Fibroblast of lung (primary cell): ENCODE measurements around the gene NBEA.

Experiments
- EZH2 ChIP-seq: IDR thresholded peaks from 2 replicates; pipeline ENCODE4 v1.5.1; 2012; ENCODE audit warnings: low read length, control low read depth, mild to moderate bottlenecking; ENCODE audit errors: missing control alignments
- TF ChIP-seq, protein P1 (sequence below), 2 donors: IDR thresholded peaks in 1 of 2; conservative IDR thresholded peaks in 1 of 2; 1 replicate in 1 of 2; 2 replicates in 1 of 2; pipeline ENCODE4 v1.5.1; 2011 to 2012; ENCODE audit warnings: low read length in 2 of 2, control low read depth in 1 of 2, inconsistent platforms in 1 of 2, low read depth in 1 of 2, mild to moderate bottlenecking in 1 of 2

DNA sequence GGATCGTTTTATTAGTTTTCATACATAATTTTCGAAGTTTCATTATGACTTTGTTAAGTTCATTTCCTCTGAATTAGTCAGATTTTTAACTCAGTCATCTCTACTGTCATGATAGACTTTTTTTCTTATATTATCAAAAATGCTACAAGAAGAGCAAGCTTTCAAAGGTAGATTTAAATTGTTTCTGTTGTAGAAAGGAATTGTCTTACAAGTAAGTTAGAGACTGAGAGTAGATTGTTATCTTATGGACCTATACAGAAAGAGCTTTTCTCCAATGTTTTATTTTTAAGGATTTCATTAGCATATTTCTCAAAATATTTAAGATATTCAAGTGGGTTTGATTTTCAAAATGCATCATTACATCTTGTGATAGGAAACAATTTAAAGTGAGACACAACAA is 531.7 kb downstream of the NBEA start:
- TF ChIP-seq, protein P1, sequence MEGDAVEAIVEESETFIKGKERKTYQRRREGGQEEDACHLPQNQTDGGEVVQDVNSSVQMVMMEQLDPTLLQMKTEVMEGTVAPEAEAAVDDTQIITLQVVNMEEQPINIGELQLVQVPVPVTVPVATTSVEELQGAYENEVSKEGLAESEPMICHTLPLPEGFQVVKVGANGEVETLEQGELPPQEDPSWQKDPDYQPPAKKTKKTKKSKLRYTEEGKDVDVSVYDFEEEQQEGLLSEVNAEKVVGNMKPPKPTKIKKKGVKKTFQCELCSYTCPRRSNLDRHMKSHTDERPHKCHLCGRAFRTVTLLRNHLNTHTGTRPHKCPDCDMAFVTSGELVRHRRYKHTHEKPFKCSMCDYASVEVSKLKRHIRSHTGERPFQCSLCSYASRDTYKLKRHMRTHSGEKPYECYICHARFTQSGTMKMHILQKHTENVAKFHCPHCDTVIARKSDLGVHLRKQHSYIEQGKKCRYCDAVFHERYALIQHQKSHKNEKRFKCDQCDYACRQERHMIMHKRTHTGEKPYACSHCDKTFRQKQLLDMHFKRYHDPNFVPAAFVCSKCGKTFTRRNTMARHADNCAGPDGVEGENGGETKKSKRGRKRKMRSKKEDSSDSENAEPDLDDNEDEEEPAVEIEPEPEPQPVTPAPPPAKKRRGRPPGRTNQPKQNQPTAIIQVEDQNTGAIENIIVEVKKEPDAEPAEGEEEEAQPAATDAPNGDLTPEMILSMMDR (conservative IDR thresholded peaks at IDR 0.05 in 1 of 2, IDR thresholded peaks at IDR 0.05 in 1 of 2; ENCODE audit: low read depth in 1 of 2, low read length in 2 of 2) = no peak
- TF ChIP-seq EZH2 = no peak
